K562 (cell line): ENCODE results near the gene SMIM13. TPM values are rescaled to one million over a fixed set of nuclear protein-coding genes. Genes with fewer than 3 reads are reported as not detected.

ENCODE experiments used
- AFF1 ChIP-seq, 2 experiments: fragments of 450-650 bp; IDR thresholded peaks; 2 replicates each; pipeline ENCODE4 v1.6.1; 2018; ENCODE audit warnings: mild to moderate bottlenecking in 2 of 2, low read depth in 1 of 2; ENCODE audit not compliant: partially characterized antibody in 2 of 2
- C11orf30 ChIP-seq: fragments of 450-650 bp; IDR thresholded peaks from 2 replicates; pipeline ENCODE4 v1.6.1; 2016; ENCODE audit warnings: low read depth, mild to moderate bottlenecking
- CBFA2T2 ChIP-seq: fragments of 450-650 bp; conservative IDR thresholded peaks from 2 replicates; pipeline ENCODE4 v1.6.1; 2017; ENCODE audit warnings: mild to moderate bottlenecking
- CHD1 ChIP-seq: fragments of 200-600 bp; sonication (generic); IDR thresholded peaks from one replicate; pipeline ENCODE4 v1.6.1; 2012; ENCODE audit warnings: mild to moderate bottlenecking, moderate library complexity, low read length, inconsistent platforms
- E2F3 ChIP-seq: fragments of 250-450 bp; sonication (Bioruptor Pico); IDR thresholded peaks from 2 replicates; pipeline ENCODE4 v1.4.0; 2020; ENCODE audit warnings: mild to moderate bottlenecking
- FIP1L1 ChIP-seq: fragments of 200-400 bp; formaldehyde crosslinking; IDR thresholded peaks from 2 replicates; pipeline ENCODE4 v1.6.1; 2018; ENCODE audit warnings: mild to moderate bottlenecking, low read depth, low read length; ENCODE audit not compliant: poor library complexity, severe bottlenecking
- GABPB1 ChIP-seq: sonication (generic); formaldehyde crosslinking; IDR thresholded peaks from 2 replicates; pipeline ENCODE4 v1.8.0; 2022; ENCODE audit warnings: mild to moderate bottlenecking, missing genetic modification reagents
- GATA2 ChIP-seq: sonication (generic); formaldehyde crosslinking; IDR thresholded peaks from 2 replicates; pipeline ENCODE4 v1.4.0; 2020; ENCODE audit warnings: mild to moderate bottlenecking, missing genetic modification reagents
- HCFC1 ChIP-seq: IDR thresholded peaks from 2 replicates; pipeline ENCODE4 v1.6.1; 2012; ENCODE audit warnings: low read depth, low read length, improper control_type of control experiment
- MECOM ChIP-seq: fragments of 250-450 bp; sonication (Bioruptor Pico); IDR thresholded peaks from 2 replicates; pipeline ENCODE4 v1.8.0; 2022; ENCODE audit warnings: inconsistent platforms
- MXI1 ChIP-seq: IDR thresholded peaks from 2 replicates; pipeline ENCODE4 v1.6.1; 2011; ENCODE audit warnings: low read depth, mild to moderate bottlenecking, improper control_type of control experiment, low read length
- NCOA6 ChIP-seq: fragments of 450-650 bp; IDR thresholded peaks from 2 replicates; pipeline ENCODE4 v1.6.1; 2017; ENCODE audit warnings: mild to moderate bottlenecking
- NR2C1 ChIP-seq, 2 experiments: fragments of 450-650 bp; IDR thresholded peaks; 2 replicates each; pipeline ENCODE4 v1.6.1; 2017; ENCODE audit warnings: mild to moderate bottlenecking in 2 of 2, antibody characterized with exemption in 1 of 2, inconsistent platforms in 1 of 2, missing compliant biosample characterization in 1 of 2, missing genetic modification characterization in 1 of 2
- PHF21A ChIP-seq: fragments of 450-650 bp; IDR thresholded peaks from 2 replicates; pipeline ENCODE4 v1.6.1; 2017; ENCODE audit warnings: low read depth, borderline replicate concordance
- SAP30 ChIP-seq: fragments of 200-600 bp; sonication (generic); IDR thresholded peaks from 2 replicates; pipeline ENCODE4 v1.6.1; 2012; ENCODE audit warnings: borderline replicate concordance, low read depth, mild to moderate bottlenecking, moderate library complexity, low read length, control low read depth, inconsistent platforms; ENCODE audit not compliant: insufficient read depth, poor library complexity, severe bottlenecking
- SRSF1 ChIP-seq: fragments of 200-400 bp; formaldehyde crosslinking; IDR thresholded peaks from 2 replicates; pipeline ENCODE4 v1.6.1; 2017; ENCODE audit warnings: mild to moderate bottlenecking, low read depth, low read length, moderate library complexity
- TCF15 ChIP-seq: fragments of 250-450 bp; sonication (Bioruptor Pico); IDR thresholded peaks from 2 replicates; pipeline ENCODE4 v1.8.0; 2022; ENCODE audit warnings: moderate library complexity, mild to moderate bottlenecking, inconsistent platforms
- TRIM25 ChIP-seq: fragments of 450-650 bp; IDR thresholded peaks from 2 replicates; pipeline ENCODE4 v1.7.0; 2016; ENCODE audit warnings: borderline replicate concordance
- U2AF1 ChIP-seq: fragments of 200-400 bp; formaldehyde crosslinking; optimal IDR thresholded peaks from 2 replicates; pipeline ENCODE3; 2017; ENCODE audit warnings: mild to moderate bottlenecking, low read depth, low read length, moderate library complexity
- ZFP36 ChIP-seq: fragments of 150-350 bp; IDR thresholded peaks from 2 replicates; pipeline ENCODE4 v1.6.1; 2018; ENCODE audit warnings: low read length, low read depth; ENCODE audit not compliant: partially characterized antibody
- ZKSCAN8 ChIP-seq: fragments of 200-800 bp; sonication (Bioruptor generic); IDR thresholded peaks from 2 replicates; pipeline ENCODE4 v1.6.1; 2016; ENCODE audit warnings: missing genetic modification characterization, missing compliant biosample characterization
- ZNF217 ChIP-seq: sonication (generic); formaldehyde crosslinking; IDR thresholded peaks from 2 replicates; pipeline ENCODE4 v1.8.0; 2022; ENCODE audit warnings: mild to moderate bottlenecking, missing genetic modification reagents
- ZNF384 ChIP-seq: IDR thresholded peaks from 2 replicates; pipeline ENCODE4 v1.6.1; 2012; ENCODE audit warnings: low read depth, low read length, improper control_type of control experiment
- ZNF41 ChIP-seq: fragments of 250-450 bp; sonication (Bioruptor Pico); conservative IDR thresholded peaks from 2 replicates; pipeline ENCODE4 v1.4.0; 2020; ENCODE audit warnings: mild to moderate bottlenecking
- ZSCAN29 ChIP-seq: fragments of 450-650 bp; IDR thresholded peaks from 2 replicates; pipeline ENCODE4 v1.6.1; 2017
- polyA plus RNA-seq, 8 experiments: library from polyadenylated mRNA; depleted of rRNA in 4 of 8; stranded (reverse) in 5 of 8; unstranded in 3 of 8; fragments of >200 nt; fragmentation: Nextera tagmentation in 2 of 8; fragmentation: Illumina TruSeq in 1 of 8; extraction: Ambion mirVana in 2 of 8; extraction: Trizol in 1 of 8; gene quantifications; 2 replicates each; pipeline versions ENCODE4 v1.2.1 to v1.2.3, GENCODE V29; 2011 to 2014; ENCODE audit warnings: inconsistent platforms in 1 of 8, missing spikeins in 1 of 8
- total RNA-seq, 7 experiments: library from RNA; depleted of rRNA in 6 of 7; stranded (reverse); fragments of >200 nt in 6 of 7; fragmentation: Illumina TruSeq in 2 of 7; extraction: Trizol in 2 of 7; gene quantifications; 2 replicates each; pipeline versions ENCODE4 v1.2.1 to v1.2.3, GENCODE V29; 2011 to 2021; ENCODE audit warnings: low replicate concordance in 1 of 7

SMIM13 gene
- total and polyA plus RNA-seq, 9 of the 15 experiments (the other 6 are each of a cell fraction or from before 2014, with no cell fraction given), result 5.5 to 24.8 (median 11.7) TPM

- TF ChIP-seq ZNF384 (0 out of 2 replicates have a peak, but pooled peaks have one; percentile 7), PHF21A (peak; percentile 71; the same call in 1 of the 2 replicates), SRSF1 (no peak), ZKSCAN8 (no peak), MXI1 (no peak), MECOM (CRISPR knock-in tag) (no peak), NCOA6 (no peak), SAP30 (no peak), ZNF41 (CRISPR knock-in tag) (no peak), TRIM25 (no peak), GABPB1 (CRISPR knock-in tag) (no peak), ZFP36 (no peak), FIP1L1 (no peak), NR2C1 (IDR thresholded peaks at IDR 0.05) (no peak), NR2C1 (tag; IDR thresholded peaks at IDR 0.05) (no peak), GATA2 (no peak), CBFA2T2 (no peak), C11orf30 (no peak), ZNF217 (CRISPR knock-in tag) (no peak), U2AF1 (no peak), CHD1 (no peak), TCF15 (CRISPR knock-in tag) (no peak), E2F3 (CRISPR knock-in tag) (no peak), ZSCAN29 (no peak), AFF1 (IDR thresholded peaks at IDR 0.05; ENCODE audit: low read depth in 1 of 2, partially characterized antibody in 2 of 2) (no peak), HCFC1 (no peak)
Observed at GRCh38 chr6:11094411-11094851, 797 bp downstream of the SMIM13 start (continued).
